OCI-LY3 (cell line): ENCODE measurements around the gene HMX1.

Experiments
- H2AFZ ChIP-seq: fragments of 200-600, 300-600 bp; shearing (Covaris generic); 2 replicates; pipeline ENCODE4 v1.6.0; 2014; ENCODE audit warnings: antibody characterized with exemption, low read depth, low read length
- H3K27ac ChIP-seq: fragments of 200-600, 300-600 bp; sonication (generic); 2 replicates; pipeline ENCODE4 v1.5.1; 2014; ENCODE audit warnings: mild to moderate bottlenecking, low read length, moderate library complexity, mixed read lengths
- H3K27me3 ChIP-seq: fragments of 200-600, 300-600 bp; sonication (generic); 2 replicates; pipeline ENCODE4 v1.6.1; 2014; ENCODE audit warnings: low read depth, low read length, mixed read lengths
- H3K36me3 ChIP-seq: fragments of 200-600, 300-600 bp; sonication (generic); replicated peaks from 2 replicates; pipeline ENCODE3; 2014; ENCODE audit warnings: low read depth, low read length, mixed read lengths
- H3K4me1 ChIP-seq: fragments of 300-600, 200-600 bp; sonication (generic); 2 replicates; pipeline ENCODE4 v1.6.1; 2014; ENCODE audit warnings: low read length, mixed read lengths
- H3K4me2 ChIP-seq: fragments of 200-600, 300-600 bp; sonication (generic); 2 replicates; pipeline ENCODE4 v1.6.1; 2014; ENCODE audit warnings: low read length, mixed read lengths
- H3K4me3 ChIP-seq: fragments of 300-600, 200-600 bp; sonication (generic); 2 replicates; pipeline ENCODE4 v1.5.1; 2014; ENCODE audit warnings: antibody characterized with exemption, mild to moderate bottlenecking, low read length, moderate library complexity
- H3K79me2 ChIP-seq: fragments of 300-600, 200-600 bp; shearing (Covaris generic); 2 replicates; pipeline ENCODE4 v1.6.1; 2014; ENCODE audit warnings: mild to moderate bottlenecking, low read length, mixed read lengths
- H3K9ac ChIP-seq: fragments of 300-600, 200-600 bp; shearing (Covaris generic); 2 replicates; pipeline ENCODE4 v1.6.0; 2014; ENCODE audit warnings: mild to moderate bottlenecking, low read length, moderate library complexity
- H3K9me3 ChIP-seq: fragments of 200-600, 300-600 bp; shearing (Covaris generic); 2 replicates; pipeline ENCODE4 v1.6.1; 2014; ENCODE audit warnings: low read length, mixed read lengths; ENCODE audit not compliant: insufficient read depth
- H4K20me1 ChIP-seq: fragments of 200-600, 300-600 bp; sonication (generic); 2 replicates; pipeline ENCODE4 v1.6.1; 2016; ENCODE audit warnings: low read length, mixed read lengths; ENCODE audit not compliant: insufficient read depth
- CTCF ChIP-seq: fragments of 200-600, 300-600 bp; sonication (generic); IDR thresholded peaks from 2 replicates; pipeline ENCODE4 v1.5.1; 2014; ENCODE audit warnings: antibody characterized with exemption, low read length, low read depth
- EZH2phosphoT487 ChIP-seq: fragments of 200-600 bp; shearing (Covaris generic); IDR thresholded peaks from 2 replicates; pipeline ENCODE4 v1.6.1; 2018; ENCODE audit warnings: antibody characterized with exemption, mixed run types, low read depth

HMX1 gene

GRCh38 chr4:8865681-8866310, 5.8 kb downstream of the HMX1 start:
- H3K9me3 ChIP-seq = no peaks in the 10 kb centered on the region
- H3K79me2 ChIP-seq = no peaks in the 10 kb centered on the region
- H3K36me3 ChIP-seq = no peaks in the 10 kb centered on the region
- no peak overlapping the region for H3K27ac ChIP-seq
- H4K20me1 ChIP-seq = no peaks in the 10 kb centered on the region
- H3K4me3 ChIP-seq = no peak overlapping the region
- no peak overlapping the region for H3K4me2 ChIP-seq
- no peak overlapping the region for H3K9ac ChIP-seq
- TF ChIP-seq CTCF (no peak), EZH2phosphoT487 (no peak)
- H3K27me3 ChIP-seq = no peaks in the 10 kb centered on the region
- peaks cover 5% of the 10 kb centered on the region; the same call in 1 of the 2 replicates for H3K4me1 ChIP-seq
- H2AFZ ChIP-seq = no peak overlapping the region

DNA sequence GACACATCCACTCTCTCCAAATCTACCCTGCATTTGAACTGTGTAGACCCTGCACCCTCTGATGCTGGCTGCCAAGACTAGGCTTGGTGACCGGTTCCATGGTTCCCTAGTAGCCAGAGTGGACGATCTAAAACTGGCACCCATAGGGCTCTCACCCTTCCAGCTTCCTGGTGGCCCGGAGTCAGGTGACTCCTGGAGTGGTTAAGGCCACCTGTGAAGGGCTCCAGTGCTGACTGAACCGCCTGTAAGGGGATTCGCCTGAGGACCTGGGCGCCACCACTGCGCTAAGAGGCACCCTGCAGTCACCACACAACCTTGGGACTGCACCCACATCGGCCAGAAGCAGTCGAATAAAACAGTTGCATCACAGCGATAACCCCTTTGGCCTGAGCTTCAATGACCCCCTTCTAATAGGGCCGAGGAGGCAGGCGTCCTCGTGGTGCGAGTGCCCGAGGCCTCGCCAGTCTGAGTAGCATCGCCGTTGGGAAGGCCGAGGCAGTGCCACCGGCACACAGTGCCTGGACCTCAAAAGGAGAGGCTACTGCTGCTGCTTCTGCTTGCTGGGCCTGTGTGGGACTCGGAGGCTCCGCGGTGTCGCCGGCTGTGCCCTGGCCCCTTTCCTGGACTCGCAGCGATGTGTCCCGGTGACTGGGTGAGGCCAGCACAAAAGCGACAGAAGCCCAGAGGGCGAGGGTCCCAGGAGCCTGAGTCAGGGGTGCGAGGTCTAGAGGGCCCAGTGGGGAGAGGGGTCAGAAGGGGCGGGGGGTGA, 6.5 kb downstream of the HMX1 start:
- no peak overlapping the region for H3K9ac ChIP-seq
- no peak overlapping the region for H3K27ac ChIP-seq
- no peak overlapping the region for H3K4me3 ChIP-seq
- no peaks in the 10 kb centered on the region for H3K27me3 ChIP-seq
- H2AFZ ChIP-seq = no peak overlapping the region
- no peaks in the 10 kb centered on the region for H3K79me2 ChIP-seq
- no peak overlapping the region for H3K4me2 ChIP-seq
- TF ChIP-seq EZH2phosphoT487 = no peak
- TF ChIP-seq CTCF = no peak
- no peaks in the 10 kb centered on the region for H3K36me3 ChIP-seq
- H3K4me1 ChIP-seq = peaks cover 5% of the 10 kb centered on the region; the same call in 1 of the 2 replicates
- H4K20me1 ChIP-seq = no peaks in the 10 kb centered on the region
- no peaks in the 10 kb centered on the region for H3K9me3 ChIP-seq

DNA sequence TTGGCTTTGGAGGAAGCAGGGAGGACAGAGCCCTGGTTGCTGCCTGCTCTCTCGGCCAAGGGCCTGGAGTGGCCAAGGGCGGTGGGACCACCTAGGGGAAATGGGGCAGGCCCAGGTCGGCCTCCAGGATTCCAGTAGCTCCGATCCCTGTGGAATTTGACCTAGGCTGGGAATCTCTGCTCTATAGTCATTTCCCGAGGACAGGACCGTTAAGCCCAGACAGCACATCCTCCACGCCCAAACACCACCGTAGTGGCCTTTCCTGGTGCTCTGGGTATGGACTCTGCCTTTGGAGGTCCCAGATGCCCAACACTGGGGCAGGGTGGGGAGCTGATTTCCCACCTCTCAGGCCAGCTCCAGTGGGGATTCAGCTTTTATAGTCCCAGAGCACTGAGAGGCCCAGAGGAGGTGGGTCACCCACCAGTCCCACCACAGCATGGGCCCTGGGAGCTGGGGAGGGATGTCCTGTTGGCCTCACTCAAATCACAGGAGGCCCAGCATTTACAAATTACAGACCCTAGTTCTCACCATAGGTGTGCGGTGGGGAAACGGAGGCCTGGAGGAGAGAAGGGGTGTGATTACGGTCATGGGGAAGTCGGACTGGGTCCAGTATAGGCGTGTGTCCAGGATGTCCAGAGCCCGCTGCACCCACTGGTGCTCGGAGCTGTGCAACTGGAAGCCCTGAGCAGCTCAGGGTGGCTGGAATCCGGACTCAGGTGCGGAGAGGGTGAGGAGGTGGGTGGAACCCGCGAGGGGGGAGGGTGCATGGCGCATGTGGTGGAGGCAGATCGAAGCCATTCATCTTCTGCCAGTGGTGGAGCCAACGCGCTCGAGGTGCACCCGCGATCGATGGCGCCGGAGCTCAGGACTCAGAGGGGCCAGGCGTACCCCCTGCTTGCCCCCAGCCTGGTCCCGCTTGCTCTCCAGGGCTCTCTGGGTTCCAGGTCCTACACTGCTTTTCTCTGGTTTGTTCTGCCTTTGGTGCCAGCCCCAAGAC, 7.7 kb downstream of the HMX1 start:
- Histone ChIP-seq H4K20me1 (no peaks in the 10 kb centered on the region), H3K4me3 (no peak overlapping the region), H3K9me3 (no peaks in the 10 kb centered on the region), H3K79me2 (no peaks in the 10 kb centered on the region), H3K27me3 (no peaks in the 10 kb centered on the region), H2AFZ (no peak overlapping the region), H3K27ac (no peak overlapping the region), H3K36me3 (no peaks in the 10 kb centered on the region), H3K4me1 (peaks cover 5% of the 10 kb centered on the region; the same call in 1 of the 2 replicates), H3K9ac (no peak overlapping the region), H3K4me2 (no peak overlapping the region)
- no peak for TF ChIP-seq EZH2phosphoT487
- no peak for TF ChIP-seq CTCF
